HG03097 (cell line): ENCODE results near the gene NFKBIL1.
"Not testable (repeated sequence)": the region's sequence is repeated elsewhere in the genome, so short reads cannot be mapped to it uniquely, and the experiment has no call there.

Source experiments
- ATAC-seq: cut with Tn5 transposase; IDR thresholded peaks from one replicate; pipeline ENCODE4 v1.9.1; 2021; ENCODE audit not compliant: unreplicated experiment, low FRiP score

The NFKBIL1 gene

GRCh38 chr6:31534011-31534410 is 13.4 kb upstream of the NFKBIL1 start:
- no peak for ATAC-seq

GRCh38 chr6:31534521-31535040 is 12.8 kb upstream of the NFKBIL1 start:
- no peak for ATAC-seq

- ATAC-seq = no peak
Observed at GRCh38 chr6:31535538-31536324, 11.7 kb upstream of the NFKBIL1 start.

- ATAC-seq = no peak
Observed at GRCh38 chr6:31538805-31539400, 8.5 kb upstream of the NFKBIL1 start.

- ATAC-seq = no peak
Observed at GRCh38 chr6:31540640-31541039, 6.8 kb upstream of the NFKBIL1 start.

GRCh38 chr6:31541059-31541657 is 6.2 kb upstream of the NFKBIL1 start:
- ATAC-seq = no peak

- peak; percentile 58 for ATAC-seq
Observed at GRCh38 chr6:31541658-31542521, 5.5 kb upstream of the NFKBIL1 start, which contains the start of gene DDX39B. Gene DDX39B, minus strand, starts transcription at chr6:31542003. Its CDS starts 1,471 bp downstream, at chr6:31540532.

- ATAC-seq = no peak
Observed at GRCh38 chr6:31543639-31544038, 3.8 kb upstream of the NFKBIL1 start.

- ATAC-seq = no peak
Observed at GRCh38 chr6:31544676-31545075, 2.7 kb upstream of the NFKBIL1 start.

GRCh38 chr6:31545291-31545690 is 2.1 kb upstream of the NFKBIL1 start:
- no peak for ATAC-seq

- peak; percentile 45 for ATAC-seq
Observed at GRCh38 chr6:31546339-31546957, 960 bp upstream of the NFKBIL1 start, which contains the start of gene ATP6V1G2. Gene ATP6V1G2, minus strand, starts transcription at chr6:31546608. Its CDS starts 49 bp downstream, at chr6:31546559.

GRCh38 chr6:31547727-31548543 is 527 bp downstream of the NFKBIL1 start:
- no peak for ATAC-seq

GRCh38 chr6:31548544-31548873 is 1.1 kb downstream of the NFKBIL1 start:
- ATAC-seq = no peak

GRCh38 chr6:31551371-31551770 is 4.0 kb downstream of the NFKBIL1 start:
- not testable (repeated sequence) for ATAC-seq

- no peak for ATAC-seq
Observed at GRCh38 chr6:31556307-31556706, 8.9 kb downstream of the NFKBIL1 start.

GRCh38 chr6:31557443-31558317 is 10.3 kb downstream of the NFKBIL1 start:
- ATAC-seq = no peak

- no peak for ATAC-seq
Observed at GRCh38 chr6:31558318-31558625, 10.9 kb downstream of the NFKBIL1 start.
